NT2/D1 (cell line): ENCODE results near the gene VPS33A.

Experiments
- DNase-seq: peaks from one replicate; pipeline ENCODE4 v3.0.0-alpha.2; 2011; ENCODE audit warnings: low read depth, low spot score
- H3K27me3 ChIP-seq: 2 replicates; pipeline ENCODE4 v1.6.0; 2011; ENCODE audit warnings: mild to moderate bottlenecking; ENCODE audit not compliant: insufficient read length, insufficient read depth
- H3K36me3 ChIP-seq: 2 replicates; pipeline ENCODE4 v1.6.1; 2011; ENCODE audit warnings: mild to moderate bottlenecking, low read length, mixed read lengths; ENCODE audit not compliant: insufficient read depth, insufficient read length
- H3K4me1 ChIP-seq: 2 replicates; pipeline ENCODE4 v1.5.1; 2011; ENCODE audit not compliant: insufficient read depth, insufficient read length
- H3K4me3 ChIP-seq: 2 replicates; pipeline ENCODE4 v1.5.1; 2011; ENCODE audit warnings: low read depth; ENCODE audit not compliant: insufficient read length
- H3K9ac ChIP-seq: 2 replicates; pipeline ENCODE4 v1.6.0; 2011; ENCODE audit warnings: low read depth; ENCODE audit not compliant: insufficient read length
- H3K9me3 ChIP-seq: 2 replicates; pipeline ENCODE4 v1.5.1; 2011; ENCODE audit warnings: mild to moderate bottlenecking, low read length; ENCODE audit not compliant: insufficient read depth
- SUZ12 ChIP-seq: IDR thresholded peaks from 2 replicates; pipeline ENCODE4 v1.6.1; 2011; ENCODE audit not compliant: insufficient read length, insufficient read depth; ENCODE audit errors: extremely low read depth
- YY1 ChIP-seq: IDR thresholded peaks from 2 replicates; pipeline ENCODE4 v1.6.1; 2011; ENCODE audit not compliant: insufficient read length, insufficient read depth
- ZNF274 ChIP-seq: IDR thresholded peaks from 2 replicates; pipeline ENCODE4 v1.6.1; 2011; ENCODE audit warnings: mild to moderate bottlenecking, low read depth, low read length

The VPS33A gene

GRCh38 chr12:122232691-122233090 is 33.6 kb downstream of the VPS33A start:
- Histone ChIP-seq H3K4me1 (no peaks in the 10 kb centered on the region), H3K27me3 (no peaks in the 10 kb centered on the region), H3K4me3 (no peak overlapping the region), H3K9ac (no peak overlapping the region), H3K36me3 (peaks cover 74% of the 10 kb centered on the region), H3K9me3 (no peaks in the 10 kb centered on the region)
- no peak for DNase-seq
- no peak for TF ChIP-seq YY1
- TF ChIP-seq ZNF274, result no peak
- TF ChIP-seq SUZ12, result no peak

DNA sequence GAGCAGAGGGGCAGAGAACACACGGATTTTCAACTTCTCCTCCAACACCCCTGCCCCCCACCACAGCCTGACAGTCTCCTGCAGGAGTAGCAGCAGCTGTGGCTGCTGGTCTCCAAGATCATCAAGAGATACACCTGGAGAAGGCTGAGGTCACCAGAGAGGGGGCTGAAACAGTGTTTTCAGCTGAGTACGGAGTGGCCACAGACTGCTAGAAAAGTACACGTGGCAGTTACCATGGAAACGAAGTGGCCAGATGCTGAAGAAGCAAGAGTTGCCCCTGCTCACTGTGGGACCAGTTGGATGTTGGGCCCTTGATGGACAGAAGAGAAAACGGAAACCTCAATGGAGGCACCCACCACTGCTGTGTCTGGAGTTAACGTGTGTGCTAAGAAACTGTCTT is 35.5 kb downstream of the VPS33A start:
- H3K9ac ChIP-seq, result no peak overlapping the region
- H3K27me3 ChIP-seq, result peaks cover 5% of the 10 kb centered on the region
- peaks cover 70% of the 10 kb centered on the region for H3K36me3 ChIP-seq
- DNase-seq, result no peak
- no peaks in the 10 kb centered on the region for H3K9me3 ChIP-seq
- TF ChIP-seq ZNF274, result no peak
- TF ChIP-seq YY1, result no peak
- no peak for TF ChIP-seq SUZ12
- H3K4me1 ChIP-seq, result peaks cover 8% of the 10 kb centered on the region
- no peak overlapping the region for H3K4me3 ChIP-seq

- Histone ChIP-seq H3K4me1 (peaks cover 13% of the 10 kb centered on the region), H3K9ac (no peak overlapping the region), H3K9me3 (no peaks in the 10 kb centered on the region), H3K27me3 (peaks cover 5% of the 10 kb centered on the region), H3K36me3 (peaks cover 54% of the 10 kb centered on the region), H3K4me3 (no peak overlapping the region)
- DNase-seq, result no peak
- no peak for TF ChIP-seq YY1
- no peak for TF ChIP-seq SUZ12
- TF ChIP-seq ZNF274, result no peak
Observed at GRCh38 chr12:122228092-122228491, 38.2 kb downstream of the VPS33A start.

DNA sequence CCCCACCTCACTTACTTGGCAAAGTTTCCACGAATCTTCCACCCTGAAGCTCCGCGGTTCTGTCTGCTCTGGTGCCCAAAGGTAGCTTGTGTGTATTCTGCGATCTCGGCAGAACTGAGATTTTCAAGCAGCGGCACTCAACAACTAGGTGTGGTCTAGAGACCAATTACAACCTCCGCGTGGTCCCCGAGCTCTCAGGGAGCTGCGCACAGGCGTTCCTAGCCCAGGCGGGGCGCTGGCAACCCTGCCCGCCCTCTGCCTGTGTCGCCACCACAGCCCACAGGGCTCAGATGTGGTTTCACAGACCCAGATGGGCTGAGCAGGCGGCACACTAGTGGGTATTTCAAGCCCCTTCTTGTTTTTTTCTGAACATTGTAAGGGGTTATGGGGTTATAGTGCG is 39.0 kb downstream of the VPS33A start:
- no peak overlapping the region for H3K4me3 ChIP-seq
- no peak for DNase-seq
- H3K9ac ChIP-seq, result no peak overlapping the region
- no peak for TF ChIP-seq YY1
- no peak for TF ChIP-seq SUZ12
- TF ChIP-seq ZNF274, result no peak
- H3K36me3 ChIP-seq, result peaks cover 54% of the 10 kb centered on the region
- peaks cover 5% of the 10 kb centered on the region for H3K27me3 ChIP-seq
- H3K9me3 ChIP-seq, result no peaks in the 10 kb centered on the region
- peaks cover 13% of the 10 kb centered on the region for H3K4me1 ChIP-seq

DNA sequence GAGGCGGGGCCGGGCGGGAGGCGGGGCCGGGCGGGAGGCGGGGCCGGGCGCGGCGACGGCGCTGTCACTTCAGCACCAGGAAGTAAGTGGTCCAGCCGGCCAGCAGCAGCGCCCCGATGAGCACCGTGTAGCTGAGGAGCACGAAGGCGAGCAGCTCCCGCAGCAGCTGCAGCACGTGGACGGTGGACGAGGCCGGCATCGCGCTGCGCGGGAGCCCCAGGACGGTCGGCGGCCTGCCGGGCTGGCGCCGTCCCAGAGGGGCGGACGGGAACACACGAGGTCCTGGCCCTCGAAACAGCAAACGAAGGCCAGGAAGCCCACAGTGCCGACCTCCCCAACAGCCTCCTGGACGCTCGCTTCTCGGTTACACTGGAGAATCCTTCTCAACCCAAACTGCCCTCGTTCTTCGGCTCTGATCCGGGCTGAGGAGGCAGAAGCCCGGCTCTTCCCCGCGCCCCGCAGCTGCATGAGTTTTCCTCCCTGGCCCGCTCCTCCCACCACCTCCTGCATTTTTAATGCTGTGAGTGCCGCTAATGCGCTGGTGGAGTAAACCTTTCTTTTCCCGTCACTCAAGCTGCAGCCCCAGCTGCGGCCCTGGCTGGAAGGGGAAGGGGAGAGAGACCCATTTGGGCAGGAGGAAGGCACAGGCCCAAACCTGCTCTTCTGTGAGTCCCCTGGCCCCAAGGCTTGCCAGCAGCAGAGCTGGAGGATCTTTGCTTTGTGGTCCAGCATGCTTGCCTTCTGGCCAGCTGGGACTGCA is 39.7 kb downstream of the VPS33A start:
- no peak overlapping the region for H3K9ac ChIP-seq
- TF ChIP-seq SUZ12, result no peak
- no peak for TF ChIP-seq YY1
- TF ChIP-seq ZNF274, result no peak
- H3K36me3 ChIP-seq, result peaks cover 55% of the 10 kb centered on the region
- H3K27me3 ChIP-seq, result peaks cover 5% of the 10 kb centered on the region
- DNase-seq, result no peak
- H3K4me3 ChIP-seq, result peak overlapping the region; percentile 16
- H3K9me3 ChIP-seq, result no peaks in the 10 kb centered on the region
- H3K4me1 ChIP-seq, result peaks cover 13% of the 10 kb centered on the region

- Histone ChIP-seq H3K36me3 (peaks cover 55% of the 10 kb centered on the region), H3K27me3 (peaks cover 5% of the 10 kb centered on the region), H3K4me3 (peak within 1 kb of the TSS; percentile 97), H3K9me3 (no peaks in the 10 kb centered on the region), H3K9ac (peak within 1 kb of the TSS; percentile 99), H3K4me1 (peaks cover 13% of the 10 kb centered on the region)
- TF ChIP-seq YY1, result peak; percentile 91
- TF ChIP-seq SUZ12, result no peak
- TF ChIP-seq ZNF274, result no peak
- peak; percentile 99 for DNase-seq
Observed at GRCh38 chr12:122225683-122226365, 40.5 kb downstream of the VPS33A start, which contains the start of gene DIABLO. Gene DIABLO, minus strand, starts transcription at chr12:122226052. Its CDS starts 38 bp downstream, at chr12:122226014.

DNA sequence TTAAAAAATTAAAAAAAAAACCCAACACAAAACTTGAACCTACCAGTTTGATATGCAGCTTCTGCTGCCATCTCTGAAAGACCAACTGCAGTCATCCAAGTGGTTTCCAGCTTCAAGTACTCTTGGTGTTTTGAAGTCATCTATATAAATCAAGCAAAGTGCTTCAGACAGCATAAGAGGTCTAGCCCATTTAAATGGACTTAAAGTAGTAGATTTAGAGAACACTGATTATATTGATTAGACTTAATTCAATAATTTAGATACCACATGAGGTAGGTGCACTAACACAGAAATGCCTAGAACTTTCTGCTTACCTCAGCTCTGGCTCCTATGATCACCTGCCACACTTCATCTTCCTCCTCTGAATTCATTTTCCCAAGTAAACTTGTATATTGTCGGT is 49.8 kb downstream of the VPS33A start:
- no peaks in the 10 kb centered on the region for H3K27me3 ChIP-seq
- TF ChIP-seq SUZ12 (no peak), YY1 (no peak), ZNF274 (no peak)

More for the DNA sequence above, 49.8 kb downstream of the VPS33A start:
- Histone ChIP-seq H3K4me3 (no peak overlapping the region), H3K4me1 (no peaks in the 10 kb centered on the region), H3K9ac (no peak overlapping the region), H3K36me3 (peaks cover 89% of the 10 kb centered on the region), H3K9me3 (no peaks in the 10 kb centered on the region)
- no peak for DNase-seq
